ENCODE data around the gene FAM32A.

FAM32A gene

DNA sequence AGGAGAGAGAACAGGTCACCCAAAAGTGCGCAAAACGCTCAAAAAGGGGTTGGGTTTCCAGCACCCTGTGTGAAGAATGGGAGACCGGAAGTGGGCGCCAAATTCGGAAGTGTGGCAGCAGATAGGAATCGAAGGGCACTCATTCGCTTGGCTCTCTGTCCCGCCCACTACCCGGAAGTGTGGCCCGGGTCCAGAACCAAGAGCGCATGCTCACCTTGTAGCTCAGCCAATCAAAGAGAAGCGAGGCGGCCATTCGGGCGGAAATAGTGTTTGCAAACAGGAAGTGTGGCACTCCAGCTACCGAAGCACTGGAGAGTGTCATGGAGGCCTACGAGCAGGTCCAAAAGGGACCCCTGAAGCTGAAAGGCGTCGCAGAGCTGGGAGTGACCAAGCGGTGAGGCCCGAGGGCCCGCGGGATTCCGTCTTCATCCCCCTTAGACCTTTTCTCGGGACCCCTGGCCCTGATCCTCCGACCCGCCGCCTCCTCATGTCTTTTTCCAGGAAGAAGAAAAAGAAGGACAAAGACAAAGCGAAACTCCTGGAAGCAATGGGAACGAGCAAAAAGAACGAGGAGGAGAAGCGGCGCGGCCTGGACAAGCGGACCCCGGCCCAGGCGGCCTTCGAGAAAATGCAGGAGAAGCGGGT is at the start of gene FAM32A:
FAM32A (plus strand) TSS at position 288 of the 645 bp plus-strand sequence; CDS start at position 321, 33 bp downstream.
- Histone ChIP-seq H3K27ac (ENCODE audit: low read depth, low read length) (peak within 1 kb of the TSS; percentile 90), H3K9me3 (ENCODE audit: control insufficient read depth in 5 of 5, low read length in 5 of 5) (no peaks in the 10 kb centered on the region), H3K4me3 (ENCODE audit: low read depth in 1 of 5, low read length in 5 of 5) (peak within 1 kb of the TSS; percentile 85 to 97 (median 96)), H3K27me3 (ENCODE audit: control insufficient read depth in 5 of 5, insufficient read depth in 4 of 5, low read length in 5 of 5) (peaks cover 0 to 2% (median 0%) of the 10 kb centered on the region in 5 donors), H3K36me3 (ENCODE audit: control insufficient read depth in 5 of 5, insufficient read depth in 5 of 5, low read length in 5 of 5) (peaks cover 0 to 28% (median 23%) of the 10 kb centered on the region in 5 donors), H3K9ac (ENCODE audit: low read length in 5 of 5) (peak within 1 kb of the TSS; percentile 60 to 98 (median 97)), H3K4me1 (ENCODE audit: control insufficient read depth in 5 of 5, insufficient read depth in 5 of 5, low read length in 5 of 5) (peaks cover 0 to 32% (median 22%) of the 10 kb centered on the region in 5 donors)

DNA sequence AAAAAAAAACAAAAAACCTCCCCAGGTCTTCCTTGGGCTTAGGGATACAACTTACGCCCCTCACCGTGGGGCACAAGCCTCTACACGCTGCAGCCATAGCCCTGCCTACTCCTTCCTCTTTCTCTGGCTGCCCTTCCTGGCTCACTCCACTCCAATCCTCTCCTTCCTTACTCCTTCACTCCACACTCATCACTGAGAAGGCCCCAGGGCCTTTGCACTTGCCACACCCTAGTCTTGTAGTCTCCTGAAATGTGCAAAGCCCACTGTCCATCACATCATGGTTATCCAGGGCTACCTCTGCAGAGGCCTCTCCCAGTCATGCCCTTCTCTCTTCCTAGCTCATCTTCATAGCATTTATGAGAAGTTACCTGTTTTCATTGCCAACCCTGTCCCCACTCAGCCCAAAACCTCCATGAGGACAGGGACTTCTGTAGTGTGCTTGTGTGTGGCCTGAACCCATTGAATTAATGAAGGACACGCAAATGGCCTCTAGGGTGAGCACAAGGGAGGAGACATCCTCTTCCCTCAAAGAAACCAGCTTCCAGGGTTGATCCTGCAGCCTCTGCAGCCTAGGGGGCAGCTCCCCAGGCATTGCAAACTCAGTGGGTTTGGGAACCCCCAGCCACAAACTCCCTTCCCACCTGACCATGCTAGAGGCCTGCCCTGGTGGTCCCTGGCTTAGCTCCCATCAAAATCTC is 49.6 kb upstream of the FAM32A start:
- H3K36me3 ChIP-seq (ENCODE audit: control insufficient read depth in 5 of 5, insufficient read depth in 5 of 5, low read length in 5 of 5) = peaks cover 0 to 38% (median 31%) of the 10 kb centered on the region in 5 donors
- peaks cover 0 to 2% (median 0%) of the 10 kb centered on the region in 5 donors for H3K27me3 ChIP-seq (ENCODE audit: control insufficient read depth in 5 of 5, insufficient read depth in 4 of 5, low read length in 5 of 5)
- H3K27ac ChIP-seq (ENCODE audit: low read depth, low read length) = no peak overlapping the region
- H3K9ac ChIP-seq (ENCODE audit: low read length in 5 of 5) = no peak overlapping the region
- H3K4me1 ChIP-seq (ENCODE audit: control insufficient read depth in 5 of 5, insufficient read depth in 5 of 5, low read length in 5 of 5) = peaks cover 0 to 3% (median 0%) of the 10 kb centered on the region in 5 donors
- H3K4me3 ChIP-seq (ENCODE audit: low read depth in 1 of 5, low read length in 5 of 5) = no peak overlapping the region
- no peaks in the 10 kb centered on the region for H3K9me3 ChIP-seq (ENCODE audit: control insufficient read depth in 5 of 5, low read length in 5 of 5)

DNA sequence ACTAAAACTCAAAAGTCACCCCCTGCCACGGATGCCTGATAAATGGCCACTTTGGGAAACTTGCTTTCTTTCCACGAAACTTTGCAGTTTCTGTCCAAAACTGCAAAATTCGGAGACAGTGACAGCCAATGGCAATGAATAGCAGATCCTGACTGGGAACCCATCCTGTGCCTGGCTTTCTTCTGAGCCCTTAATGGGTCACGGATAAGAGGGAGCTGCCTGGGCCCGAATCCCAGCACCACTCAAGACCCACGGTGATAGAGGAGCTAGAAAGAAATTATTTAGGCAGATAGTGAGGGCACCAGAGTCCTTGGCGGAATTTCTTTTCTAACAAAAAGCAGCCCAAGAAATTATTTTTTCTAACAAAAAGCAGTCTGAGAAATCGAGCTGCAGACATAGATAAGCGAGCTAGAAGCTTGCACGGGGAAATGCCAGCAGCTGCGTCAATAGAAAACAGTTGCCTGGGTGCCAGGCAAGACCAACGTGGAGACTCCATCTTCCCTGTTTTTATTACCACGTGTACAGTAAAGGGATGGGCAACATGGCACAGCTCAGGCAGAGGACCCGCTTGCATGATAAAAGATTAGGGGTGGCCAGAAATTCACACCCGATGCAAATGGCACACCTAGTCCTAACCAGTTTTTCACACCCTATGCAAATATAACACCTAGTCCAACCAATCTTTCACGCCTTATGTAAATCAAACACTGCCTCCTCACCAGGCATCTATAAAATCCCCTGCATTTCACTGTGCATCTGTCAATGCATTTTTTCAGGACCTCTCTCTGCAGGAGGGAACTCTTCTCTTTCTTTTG is 48.8 kb upstream of the FAM32A start:
- peaks cover 0 to 32% (median 31%) of the 10 kb centered on the region in 5 donors for H3K36me3 ChIP-seq (ENCODE audit: control insufficient read depth in 5 of 5, insufficient read depth in 5 of 5, low read length in 5 of 5)
- no peak overlapping the region for H3K27ac ChIP-seq (ENCODE audit: low read depth, low read length)
- no peaks in the 10 kb centered on the region for H3K9me3 ChIP-seq (ENCODE audit: control insufficient read depth in 5 of 5, low read length in 5 of 5)
- H3K4me3 ChIP-seq (ENCODE audit: low read depth in 1 of 5, low read length in 5 of 5) = no peak overlapping the region
- H3K4me1 ChIP-seq (ENCODE audit: control insufficient read depth in 5 of 5, insufficient read depth in 5 of 5, low read length in 5 of 5) = peaks cover 0 to 3% (median 0%) of the 10 kb centered on the region in 5 donors
- no peak overlapping the region for H3K9ac ChIP-seq (ENCODE audit: low read length in 5 of 5)
- H3K27me3 ChIP-seq (ENCODE audit: control insufficient read depth in 5 of 5, insufficient read depth in 4 of 5, low read length in 5 of 5) = peaks cover 0 to 3% (median 2%) of the 10 kb centered on the region in 5 donors

DNA sequence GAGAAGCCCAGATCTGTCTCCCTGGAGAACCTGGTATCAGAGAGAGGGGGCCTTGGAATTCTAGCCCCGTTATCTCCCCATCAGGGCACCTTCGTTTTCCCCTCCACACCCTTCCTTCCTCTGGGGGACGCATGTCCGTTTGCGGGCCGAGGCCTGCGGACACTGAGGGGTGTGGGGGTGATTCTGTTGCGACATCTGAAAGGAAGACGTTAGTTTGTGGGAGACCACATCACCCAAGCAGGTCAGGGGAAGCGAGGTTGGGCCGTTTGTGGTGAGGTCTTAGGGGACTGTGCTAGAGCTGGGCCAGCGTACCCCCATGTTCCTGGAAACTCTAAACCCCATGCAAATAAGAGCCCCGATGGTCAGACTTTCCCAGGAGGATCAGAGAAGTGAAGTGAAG is 45.5 kb upstream of the FAM32A start:
- no peaks in the 10 kb centered on the region for H3K36me3 ChIP-seq (ENCODE audit: control insufficient read depth in 5 of 5, insufficient read depth in 5 of 5, low read length in 5 of 5)
- no peak overlapping the region for H3K9ac ChIP-seq (ENCODE audit: low read length in 5 of 5)
- no peaks in the 10 kb centered on the region for H3K9me3 ChIP-seq (ENCODE audit: control insufficient read depth in 5 of 5, low read length in 5 of 5)
- no peak overlapping the region for H3K4me3 ChIP-seq (ENCODE audit: low read depth in 1 of 5, low read length in 5 of 5)
- H3K27ac ChIP-seq (ENCODE audit: low read depth, low read length) = no peak overlapping the region
- peaks cover 0 to 8% (median 4%) of the 10 kb centered on the region in 5 donors for H3K27me3 ChIP-seq (ENCODE audit: control insufficient read depth in 5 of 5, insufficient read depth in 4 of 5, low read length in 5 of 5)
- H3K4me1 ChIP-seq (ENCODE audit: control insufficient read depth in 5 of 5, insufficient read depth in 5 of 5, low read length in 5 of 5) = peaks cover 0 to 11% (median 0%) of the 10 kb centered on the region in 5 donors

DNA sequence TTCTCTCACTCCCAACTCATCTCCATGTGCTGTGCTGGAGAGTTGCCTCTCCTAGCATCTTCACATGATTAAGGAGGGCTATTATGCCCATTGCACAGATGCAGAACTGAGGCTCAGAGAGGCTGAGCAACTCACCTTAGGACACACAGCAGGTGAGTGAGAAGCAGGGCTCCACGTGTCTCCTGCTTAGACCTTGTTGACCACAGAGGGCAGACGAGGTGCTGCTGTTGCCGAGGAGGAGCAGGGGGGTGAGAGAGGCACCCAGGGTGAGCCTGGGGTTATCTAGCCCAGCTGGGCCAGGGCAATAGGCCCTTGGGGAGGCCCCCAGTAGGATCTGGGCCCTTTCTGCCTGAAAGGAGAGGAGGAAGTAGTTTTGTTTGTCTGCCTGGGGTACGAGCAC is 44.2 kb upstream of the FAM32A start:
- Histone ChIP-seq H3K27me3 (ENCODE audit: control insufficient read depth in 5 of 5, insufficient read depth in 4 of 5, low read length in 5 of 5) (peaks cover 0 to 8% (median 4%) of the 10 kb centered on the region in 5 donors), H3K9me3 (ENCODE audit: control insufficient read depth in 5 of 5, low read length in 5 of 5) (no peaks in the 10 kb centered on the region), H3K9ac (ENCODE audit: low read length in 5 of 5) (no peak overlapping the region), H3K4me3 (ENCODE audit: low read depth in 1 of 5, low read length in 5 of 5) (no peak overlapping the region), H3K27ac (ENCODE audit: low read depth, low read length) (no peak overlapping the region), H3K4me1 (ENCODE audit: control insufficient read depth in 5 of 5, insufficient read depth in 5 of 5, low read length in 5 of 5) (peaks cover 0 to 11% (median 0%) of the 10 kb centered on the region in 5 donors), H3K36me3 (ENCODE audit: control insufficient read depth in 5 of 5, insufficient read depth in 5 of 5, low read length in 5 of 5) (no peaks in the 10 kb centered on the region)

DNA sequence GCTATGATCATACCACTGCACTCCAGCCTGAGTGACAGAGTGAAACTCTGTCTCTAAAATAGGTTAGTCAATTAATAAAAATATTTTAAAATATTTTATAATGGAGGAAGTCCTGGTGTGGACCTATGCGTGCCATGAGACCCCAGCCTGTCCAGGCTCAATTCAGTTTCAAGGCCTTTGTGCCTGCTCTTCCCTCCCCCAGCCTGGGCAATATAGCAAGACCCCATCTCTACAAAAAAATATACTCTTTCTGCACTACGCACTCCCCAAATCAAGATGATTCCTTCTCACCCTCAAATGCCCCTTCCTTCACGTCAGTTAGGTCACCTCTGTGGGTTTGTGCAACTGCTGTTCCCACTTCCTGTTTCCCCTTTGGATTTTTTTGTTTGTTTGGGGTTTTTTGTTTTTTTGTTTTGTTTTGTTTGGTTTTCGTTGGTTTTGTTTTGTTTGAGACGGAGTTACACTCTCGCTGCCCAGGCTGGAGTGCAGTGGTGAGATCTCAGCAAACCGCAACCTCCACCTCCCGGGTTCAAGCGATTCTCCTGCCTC is 43.1 kb upstream of the FAM32A start:
- Histone ChIP-seq H3K4me3 (ENCODE audit: low read depth in 1 of 5, low read length in 5 of 5) (no peak overlapping the region), H3K9me3 (ENCODE audit: control insufficient read depth in 5 of 5, low read length in 5 of 5) (no peaks in the 10 kb centered on the region), H3K27me3 (ENCODE audit: control insufficient read depth in 5 of 5, insufficient read depth in 4 of 5, low read length in 5 of 5) (peaks cover 0 to 8% (median 4%) of the 10 kb centered on the region in 5 donors), H3K4me1 (ENCODE audit: control insufficient read depth in 5 of 5, insufficient read depth in 5 of 5, low read length in 5 of 5) (peaks cover 0 to 11% (median 0%) of the 10 kb centered on the region in 5 donors), H3K27ac (ENCODE audit: low read depth, low read length) (no peak overlapping the region), H3K9ac (ENCODE audit: low read length in 5 of 5) (no peak overlapping the region), H3K36me3 (ENCODE audit: control insufficient read depth in 5 of 5, insufficient read depth in 5 of 5, low read length in 5 of 5) (no peaks in the 10 kb centered on the region)

DNA sequence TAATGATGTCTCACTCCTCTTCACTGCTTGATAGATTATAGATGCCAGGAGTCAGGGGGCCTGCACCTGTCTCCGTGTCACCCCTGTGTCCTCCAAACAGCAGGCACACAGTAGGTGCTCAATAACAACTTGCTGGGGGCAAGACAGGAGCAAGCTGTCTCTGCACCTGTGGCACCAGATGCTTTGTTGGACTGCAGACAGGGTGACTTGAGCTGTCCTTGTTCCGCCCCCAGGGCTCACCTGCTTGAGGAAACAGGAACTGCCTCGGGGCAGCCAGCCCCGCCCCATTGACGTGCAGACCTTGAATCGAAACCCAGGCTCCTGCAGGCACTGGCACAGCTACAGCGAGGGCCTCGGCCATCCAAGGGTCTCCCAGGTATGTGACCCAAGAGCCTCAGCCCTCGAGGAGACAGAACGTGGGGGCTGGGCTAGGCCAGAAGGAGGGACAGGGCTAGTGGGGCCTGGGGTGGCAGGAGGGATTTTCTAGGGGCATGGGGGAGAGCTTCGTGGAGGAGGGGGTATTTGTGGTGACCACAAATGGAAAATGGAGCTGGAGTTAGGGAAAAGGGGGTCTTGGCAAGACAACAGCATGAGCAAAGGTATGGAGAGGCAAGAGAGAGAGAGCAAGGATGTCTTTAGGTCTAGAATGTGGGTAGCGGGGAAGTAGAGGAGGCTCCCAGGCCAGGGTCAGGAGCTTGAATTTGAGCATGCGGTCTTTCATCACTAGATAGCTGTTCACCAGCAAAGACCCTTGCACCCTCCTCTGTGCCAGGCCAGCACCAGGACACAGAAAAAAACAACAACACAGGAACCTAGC is 41.6 kb upstream of the FAM32A start, which contains the start of gene HSH2D:
HSH2D (plus strand) TSS at position 287 of the 817 bp plus-strand sequence. CDS start 5,066 bp downstream, outside the sequence.
- peaks cover 0 to 11% (median 0%) of the 10 kb centered on the region in 5 donors for H3K4me1 ChIP-seq (ENCODE audit: control insufficient read depth in 5 of 5, insufficient read depth in 5 of 5, low read length in 5 of 5)
- no peaks in the 10 kb centered on the region for H3K36me3 ChIP-seq (ENCODE audit: control insufficient read depth in 5 of 5, insufficient read depth in 5 of 5, low read length in 5 of 5)
- peaks cover 0 to 8% (median 4%) of the 10 kb centered on the region in 5 donors for H3K27me3 ChIP-seq (ENCODE audit: control insufficient read depth in 5 of 5, insufficient read depth in 4 of 5, low read length in 5 of 5)
- H3K9me3 ChIP-seq (ENCODE audit: control insufficient read depth in 5 of 5, low read length in 5 of 5) = no peaks in the 10 kb centered on the region
- no peak within 1 kb of the TSS for H3K9ac ChIP-seq (ENCODE audit: low read length in 5 of 5)
- H3K4me3 ChIP-seq (ENCODE audit: low read depth in 1 of 5, low read length in 5 of 5) = peak within 1 kb of the TSS in 1 of 5 donors; percentile 30
- no peak within 1 kb of the TSS for H3K27ac ChIP-seq (ENCODE audit: low read depth, low read length)

DNA sequence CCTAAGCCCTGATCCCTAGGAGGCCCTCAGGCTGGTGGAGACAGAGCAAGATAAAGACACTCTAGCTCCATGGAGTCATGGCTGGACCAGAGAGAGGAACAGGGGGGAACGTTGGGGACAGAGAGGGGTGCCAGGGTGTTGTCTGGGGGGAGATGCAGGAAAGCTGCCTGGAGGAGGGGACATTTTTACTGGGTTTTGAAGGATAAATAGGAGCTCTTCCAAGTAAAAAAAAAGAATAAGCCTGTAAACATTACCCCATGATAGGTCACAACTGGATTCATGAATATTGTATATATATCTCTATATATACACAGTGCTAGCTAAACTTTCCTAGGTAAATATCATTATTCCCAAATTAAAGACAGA is 41.0 kb upstream of the FAM32A start:
- peaks cover 0 to 11% (median 0%) of the 10 kb centered on the region in 5 donors for H3K4me1 ChIP-seq (ENCODE audit: control insufficient read depth in 5 of 5, insufficient read depth in 5 of 5, low read length in 5 of 5)
- no peaks in the 10 kb centered on the region for H3K9me3 ChIP-seq (ENCODE audit: control insufficient read depth in 5 of 5, low read length in 5 of 5)
- no peaks in the 10 kb centered on the region for H3K36me3 ChIP-seq (ENCODE audit: control insufficient read depth in 5 of 5, insufficient read depth in 5 of 5, low read length in 5 of 5)
- no peak overlapping the region for H3K9ac ChIP-seq (ENCODE audit: low read length in 5 of 5)
- H3K27ac ChIP-seq (ENCODE audit: low read depth, low read length) = no peak overlapping the region
- peak overlapping the region in 1 of 5 donors; percentile 30 for H3K4me3 ChIP-seq (ENCODE audit: low read depth in 1 of 5, low read length in 5 of 5)
- H3K27me3 ChIP-seq (ENCODE audit: control insufficient read depth in 5 of 5, insufficient read depth in 4 of 5, low read length in 5 of 5) = peaks cover 0 to 8% (median 4%) of the 10 kb centered on the region in 5 donors

DNA sequence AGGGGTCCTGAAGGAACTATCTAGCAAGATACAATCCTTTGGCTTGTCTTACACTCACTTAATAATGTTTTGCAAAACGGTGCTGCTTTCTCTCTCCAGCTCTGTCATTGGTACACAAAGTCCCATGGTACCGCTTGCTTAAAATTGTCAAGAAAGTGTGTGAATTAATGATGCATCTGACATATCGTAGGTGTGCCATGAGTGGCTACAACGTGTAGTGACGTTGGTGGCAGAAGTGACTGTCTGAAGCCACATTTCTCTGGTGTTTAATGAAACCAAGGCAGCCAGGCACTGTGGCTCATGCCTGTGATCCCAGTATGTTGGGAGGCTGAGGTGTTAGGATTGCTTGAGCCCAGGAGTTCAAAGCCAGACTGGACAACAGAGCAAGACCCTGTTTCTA is 39.1 kb upstream of the FAM32A start:
- Histone ChIP-seq H3K36me3 (ENCODE audit: control insufficient read depth in 5 of 5, insufficient read depth in 5 of 5, low read length in 5 of 5) (no peaks in the 10 kb centered on the region), H3K9ac (ENCODE audit: low read length in 5 of 5) (no peak overlapping the region), H3K27ac (ENCODE audit: low read depth, low read length) (no peak overlapping the region), H3K4me1 (ENCODE audit: control insufficient read depth in 5 of 5, insufficient read depth in 5 of 5, low read length in 5 of 5) (peaks cover 0 to 7% (median 0%) of the 10 kb centered on the region in 5 donors), H3K9me3 (ENCODE audit: control insufficient read depth in 5 of 5, low read length in 5 of 5) (no peaks in the 10 kb centered on the region), H3K4me3 (ENCODE audit: low read depth in 1 of 5, low read length in 5 of 5) (no peak overlapping the region), H3K27me3 (ENCODE audit: control insufficient read depth in 5 of 5, insufficient read depth in 4 of 5, low read length in 5 of 5) (peaks cover 0 to 5% (median 4%) of the 10 kb centered on the region in 5 donors)
